GM21367 (cell line): ENCODE results near the gene SPATA22.
"Not testable (repeated sequence)": the region's sequence is repeated elsewhere in the genome, so short reads cannot be mapped to it uniquely, and the experiment has no call there.

Experiments used
- ATAC-seq: cut with Tn5 transposase; IDR thresholded peaks from one replicate; pipeline ENCODE4 v1.9.1; 2021; ENCODE audit not compliant: unreplicated experiment

Gene SPATA22, protein sequence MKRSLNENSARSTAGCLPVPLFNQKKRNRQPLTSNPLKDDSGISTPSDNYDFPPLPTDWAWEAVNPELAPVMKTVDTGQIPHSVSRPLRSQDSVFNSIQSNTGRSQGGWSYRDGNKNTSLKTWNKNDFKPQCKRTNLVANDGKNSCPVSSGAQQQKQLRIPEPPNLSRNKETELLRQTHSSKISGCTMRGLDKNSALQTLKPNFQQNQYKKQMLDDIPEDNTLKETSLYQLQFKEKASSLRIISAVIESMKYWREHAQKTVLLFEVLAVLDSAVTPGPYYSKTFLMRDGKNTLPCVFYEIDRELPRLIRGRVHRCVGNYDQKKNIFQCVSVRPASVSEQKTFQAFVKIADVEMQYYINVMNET

GRCh38 chr17:3471599-3471998 lies at the start of gene SPATA22:
TSS of gene SPATA22 (minus strand) at chr17:3471819. CDS start at chr17:3469325, 2,494 bp downstream.
- ATAC-seq = no peak

- ATAC-seq = not testable (repeated sequence)
Observed at GRCh38 chr17:3519472-3519871, 47.9 kb upstream of the SPATA22 start.

- no peak for ATAC-seq
Observed at GRCh38 chr17:3514873-3515272, 43.3 kb upstream of the SPATA22 start.

GRCh38 chr17:3514167-3514566 lies 42.5 kb upstream of the SPATA22 start:
- ATAC-seq = not testable (repeated sequence)

DNA sequence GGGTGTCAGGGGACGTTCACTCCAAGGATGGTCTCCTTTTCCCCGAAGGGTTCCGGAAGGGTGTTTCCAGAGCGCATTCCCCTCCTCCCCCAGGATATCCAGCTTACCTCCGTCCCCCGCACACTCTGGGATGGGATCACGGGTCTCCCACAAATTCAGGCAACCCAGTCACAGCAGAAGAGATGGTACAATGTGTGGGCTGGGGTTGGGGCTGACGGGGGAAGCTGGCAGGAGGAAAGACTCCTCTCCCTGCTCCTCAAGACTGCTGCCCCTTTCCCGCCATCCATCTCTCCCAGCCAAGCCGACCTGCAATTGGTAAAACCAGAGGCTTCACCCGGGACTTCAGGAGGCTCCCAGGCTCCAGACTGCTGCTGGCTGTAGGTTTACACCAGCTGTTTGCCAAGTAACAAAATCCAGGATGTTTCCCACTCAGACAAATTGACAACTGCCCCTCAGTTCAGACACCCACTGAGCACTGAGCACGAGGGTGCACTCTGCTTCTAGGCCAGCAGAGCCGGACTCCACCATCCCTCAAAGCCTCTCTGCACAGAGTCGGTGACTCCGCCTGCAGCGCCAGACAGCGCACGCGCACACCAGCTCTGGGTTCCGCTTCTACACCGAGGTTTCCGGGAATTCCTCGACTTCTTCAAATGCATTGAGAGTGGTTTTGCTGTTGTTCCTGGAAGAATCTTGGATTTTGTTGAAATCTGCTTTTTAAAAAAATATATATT lies 41.9 kb upstream of the SPATA22 start:
- ATAC-seq = no peak

GRCh38 chr17:3512505-3513171 lies 41.0 kb upstream of the SPATA22 start:
- ATAC-seq = no peak

GRCh38 chr17:3511852-3512504 lies 40.4 kb upstream of the SPATA22 start:
- ATAC-seq = no peak

DNA sequence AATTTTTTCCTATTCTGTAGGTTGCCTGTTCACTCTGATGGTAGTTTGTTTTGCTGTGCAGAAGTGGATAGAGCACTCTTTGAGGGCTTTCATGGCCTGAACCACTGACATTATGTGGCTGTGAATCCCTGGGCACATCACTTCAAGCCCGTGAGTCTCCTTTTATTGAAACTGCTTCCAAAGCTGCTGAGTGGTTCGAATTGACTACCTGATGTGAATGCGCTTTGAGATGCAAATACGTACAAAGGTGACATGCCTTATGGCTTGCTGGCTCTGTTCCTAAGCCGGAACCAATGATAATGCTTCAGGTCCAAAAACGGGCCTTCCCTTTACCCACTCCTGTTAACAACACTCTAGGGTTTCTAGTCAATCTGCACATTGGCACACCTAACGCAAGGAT lies 38.5 kb upstream of the SPATA22 start:
- no peak for ATAC-seq

GRCh38 chr17:3507869-3508268 lies 36.2 kb upstream of the SPATA22 start:
- no peak for ATAC-seq

- ATAC-seq = no peak
Observed at GRCh38 chr17:3507071-3507470, 35.5 kb upstream of the SPATA22 start.

- no peak for ATAC-seq
Observed at GRCh38 chr17:3506054-3506453, 34.4 kb upstream of the SPATA22 start.

DNA sequence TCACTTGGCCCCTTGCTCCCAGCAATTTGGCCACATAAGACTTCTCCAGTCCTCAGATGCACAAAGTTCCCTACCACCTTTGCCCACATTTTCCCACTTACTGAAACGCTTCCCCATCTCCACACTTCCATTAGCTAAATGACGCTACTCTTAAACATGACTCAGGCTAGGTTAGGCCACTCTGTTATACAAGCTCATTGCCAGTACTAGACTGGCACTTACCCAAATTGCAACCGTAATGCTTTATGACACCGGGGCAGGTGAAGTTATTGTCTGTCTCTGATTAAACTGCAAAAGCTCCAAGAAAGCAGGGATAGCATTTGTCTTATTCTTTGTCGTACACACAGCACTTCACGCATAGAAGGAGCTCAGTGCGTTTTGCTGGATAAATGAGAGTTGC lies 33.4 kb upstream of the SPATA22 start:
- no peak for ATAC-seq

DNA sequence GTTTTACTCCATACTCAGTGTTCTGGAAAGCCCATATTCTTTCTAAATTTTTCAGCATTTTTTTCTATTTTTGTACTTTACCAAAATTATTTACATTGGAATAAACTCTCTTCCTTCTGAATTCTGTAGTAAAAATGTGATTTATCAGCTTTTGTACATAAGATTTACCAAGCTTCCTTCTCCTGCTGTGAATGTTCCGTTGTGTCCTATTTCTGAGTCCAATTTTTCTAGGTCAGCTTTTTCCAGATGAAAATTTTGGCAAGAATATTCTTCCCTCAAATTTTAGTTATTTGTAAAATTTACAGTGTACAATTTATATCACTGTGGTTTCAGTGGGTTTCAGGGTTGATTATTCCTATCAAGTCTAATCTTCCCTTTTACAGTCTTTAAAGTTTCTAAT lies 31.7 kb upstream of the SPATA22 start:
- ATAC-seq = no peak

DNA sequence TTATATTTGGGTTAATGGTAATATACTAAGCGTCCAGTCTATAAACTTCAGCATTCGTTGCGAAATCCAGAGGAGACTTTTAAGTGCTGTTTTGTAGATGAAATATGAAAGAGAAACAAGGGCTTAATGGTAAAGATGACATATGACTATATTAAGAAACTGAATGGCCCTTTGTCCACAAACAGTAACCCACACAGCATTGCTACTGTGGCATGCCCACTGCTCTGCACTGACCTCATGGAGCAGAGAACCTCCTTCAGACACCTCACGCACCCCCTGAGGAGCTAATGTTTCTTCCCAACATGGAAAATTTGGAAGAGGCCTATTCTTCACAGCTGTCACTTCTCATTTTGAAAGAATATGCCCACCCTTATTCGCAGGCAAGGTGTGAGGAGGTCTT lies 30.8 kb upstream of the SPATA22 start:
- ATAC-seq = no peak

- no peak for ATAC-seq
Observed at GRCh38 chr17:3501344-3501743, 29.7 kb upstream of the SPATA22 start.

GRCh38 chr17:3497101-3497500 lies 25.5 kb upstream of the SPATA22 start:
- no peak for ATAC-seq

DNA sequence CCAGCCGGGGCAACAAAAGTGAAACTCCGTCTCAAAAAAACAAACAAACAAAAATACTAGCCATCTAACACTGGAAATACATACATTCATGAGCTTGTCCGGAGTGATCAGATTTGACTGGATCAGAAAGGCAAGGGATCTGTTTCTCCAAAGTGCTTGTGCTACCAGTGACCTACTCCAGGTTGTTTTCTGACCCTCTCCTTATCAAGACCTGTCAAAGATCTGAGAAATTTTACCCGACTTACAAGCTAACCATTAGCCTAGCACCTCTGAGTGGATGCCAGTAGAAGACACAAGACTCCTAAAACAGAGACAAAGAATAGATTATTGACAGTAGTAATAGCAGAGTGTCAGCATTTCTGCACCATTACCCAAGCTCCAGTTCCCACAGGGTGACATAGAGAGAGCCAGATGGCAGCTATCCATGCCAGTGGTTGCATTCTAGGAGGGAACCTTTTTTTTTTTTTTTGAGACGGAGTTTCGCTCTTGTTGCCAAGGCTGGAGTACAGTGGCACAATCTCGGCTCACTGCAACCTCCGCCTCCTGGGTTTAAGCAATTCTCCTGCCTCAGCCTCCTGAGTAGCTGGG lies 14.0 kb upstream of the SPATA22 start:
- ATAC-seq = no peak

GRCh38 chr17:3482852-3483251 lies 11.2 kb upstream of the SPATA22 start:
- ATAC-seq = no peak

GRCh38 chr17:3479988-3480387 lies 8.4 kb upstream of the SPATA22 start:
- no peak for ATAC-seq

- no peak for ATAC-seq
Observed at GRCh38 chr17:3475812-3476610, 4.4 kb upstream of the SPATA22 start, which contains the start of gene ASPA. TSS of gene ASPA (plus strand) at chr17:3475997. CDS start at chr17:3476160, 163 bp downstream.
